PFSK-1 (cell line): ENCODE data around the gene ERBB2.

Experiments used
- POLR2AphosphoS5 ChIP-seq: IDR thresholded peaks from 2 replicates; pipeline ENCODE4 v1.6.1; 2012; ENCODE audit warnings: low read depth, mild to moderate bottlenecking, control low read depth, low read length, moderate library complexity
- TAF1 ChIP-seq: IDR thresholded peaks from 2 replicates; pipeline ENCODE4 v1.6.1; 2012; ENCODE audit warnings: low read length, control low read depth, borderline replicate concordance; ENCODE audit not compliant: insufficient read depth
- TF ChIP-seq, protein P1 (sequence below), 2 experiments: IDR thresholded peaks; 2 replicates each; pipeline versions ENCODE4 v1.6.1 to v1.8.0; 2011 to 2012; ENCODE audit warnings: low read depth in 2 of 2, low read length in 2 of 2, control low read depth in 1 of 2, inconsistent platforms in 1 of 2, mild to moderate bottlenecking in 1 of 2, moderate library complexity in 1 of 2; ENCODE audit not compliant: insufficient read depth in 1 of 2

- TF ChIP-seq, protein P1, sequence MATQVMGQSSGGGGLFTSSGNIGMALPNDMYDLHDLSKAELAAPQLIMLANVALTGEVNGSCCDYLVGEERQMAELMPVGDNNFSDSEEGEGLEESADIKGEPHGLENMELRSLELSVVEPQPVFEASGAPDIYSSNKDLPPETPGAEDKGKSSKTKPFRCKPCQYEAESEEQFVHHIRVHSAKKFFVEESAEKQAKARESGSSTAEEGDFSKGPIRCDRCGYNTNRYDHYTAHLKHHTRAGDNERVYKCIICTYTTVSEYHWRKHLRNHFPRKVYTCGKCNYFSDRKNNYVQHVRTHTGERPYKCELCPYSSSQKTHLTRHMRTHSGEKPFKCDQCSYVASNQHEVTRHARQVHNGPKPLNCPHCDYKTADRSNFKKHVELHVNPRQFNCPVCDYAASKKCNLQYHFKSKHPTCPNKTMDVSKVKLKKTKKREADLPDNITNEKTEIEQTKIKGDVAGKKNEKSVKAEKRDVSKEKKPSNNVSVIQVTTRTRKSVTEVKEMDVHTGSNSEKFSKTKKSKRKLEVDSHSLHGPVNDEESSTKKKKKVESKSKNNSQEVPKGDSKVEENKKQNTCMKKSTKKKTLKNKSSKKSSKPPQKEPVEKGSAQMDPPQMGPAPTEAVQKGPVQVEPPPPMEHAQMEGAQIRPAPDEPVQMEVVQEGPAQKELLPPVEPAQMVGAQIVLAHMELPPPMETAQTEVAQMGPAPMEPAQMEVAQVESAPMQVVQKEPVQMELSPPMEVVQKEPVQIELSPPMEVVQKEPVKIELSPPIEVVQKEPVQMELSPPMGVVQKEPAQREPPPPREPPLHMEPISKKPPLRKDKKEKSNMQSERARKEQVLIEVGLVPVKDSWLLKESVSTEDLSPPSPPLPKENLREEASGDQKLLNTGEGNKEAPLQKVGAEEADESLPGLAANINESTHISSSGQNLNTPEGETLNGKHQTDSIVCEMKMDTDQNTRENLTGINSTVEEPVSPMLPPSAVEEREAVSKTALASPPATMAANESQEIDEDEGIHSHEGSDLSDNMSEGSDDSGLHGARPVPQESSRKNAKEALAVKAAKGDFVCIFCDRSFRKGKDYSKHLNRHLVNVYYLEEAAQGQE (IDR thresholded peaks at IDR 0.05; ENCODE audit: insufficient read depth in 1 of 2, low read depth in 2 of 2, low read length in 2 of 2), result no peak
- TF ChIP-seq TAF1 (no peak), POLR2AphosphoS5 (no peak)
Observed at GRCh38 chr17:39664581-39665561, 35.0 kb upstream of the ERBB2 start, which contains the start of gene TCAP.
